Stimulated activated CD8-positive, alpha-beta memory T cell treated with anti-CD3 and anti-CD28 coated beads, Interleukin-7, amount 100 ng/mL, for 24 hours (primary cell): ENCODE measurements around the gene PSMG3.
"Not testable (repeated sequence)": the region's sequence is repeated elsewhere in the genome, so short reads cannot be mapped to it uniquely, and the experiment has no call there.

Source experiments
- DNase-seq: peaks from one replicate; pipeline ENCODE4 v3.0.0-alpha.2; 2020; ENCODE audit warnings: low read depth

The PSMG3 gene

GRCh38 chr7:1533547-1534329, 36.1 kb downstream of the PSMG3 start:
- DNase-seq = no peak

- no peak for DNase-seq
Observed at GRCh38 chr7:1533255-1533546, 36.6 kb downstream of the PSMG3 start.

GRCh38 chr7:1532456-1533254, 37.2 kb downstream of the PSMG3 start:
- no peak for DNase-seq

- DNase-seq = no peak
Observed at GRCh38 chr7:1531979-1532455, 37.8 kb downstream of the PSMG3 start.

GRCh38 chr7:1531263-1531978, 38.4 kb downstream of the PSMG3 start:
- no peak for DNase-seq

- DNase-seq = no peak
Observed at GRCh38 chr7:1530946-1531262, 38.9 kb downstream of the PSMG3 start.

- DNase-seq = no peak
Observed at GRCh38 chr7:1529383-1530116, 40.3 kb downstream of the PSMG3 start.

GRCh38 chr7:1526271-1526754, 43.5 kb downstream of the PSMG3 start:
- no peak for DNase-seq

GRCh38 chr7:1525409-1525808, 44.4 kb downstream of the PSMG3 start:
- DNase-seq = no peak

GRCh38 chr7:1523844-1524243, 46.0 kb downstream of the PSMG3 start:
- DNase-seq = no peak

- no peak for DNase-seq
Observed at GRCh38 chr7:1523208-1523607, 46.6 kb downstream of the PSMG3 start.

GRCh38 chr7:1521456-1521855, 48.4 kb downstream of the PSMG3 start:
- DNase-seq = no peak

GRCh38 chr7:1520539-1521234, 49.1 kb downstream of the PSMG3 start:
- no peak for DNase-seq

GRCh38 chr7:1519322-1519922, 50.4 kb downstream of the PSMG3 start:
- not testable (repeated sequence) for DNase-seq
